AG04449 (cell line): Measurements from ENCODE around the gene CTNNBL1.

ENCODE experiments used
- CTCF ChIA-PET: fragments of 350-600 bp; formaldehyde crosslinking; extraction: SDS; loops from one replicate; lab custom pipeline; 2021; ENCODE audit warnings: antibody characterized with exemption; lab: Yijun Ruan, JAX
- POLR2A ChIA-PET: fragments of 400-600, 350-600 bp; formaldehyde crosslinking; extraction: SDS; loops from one replicate; lab custom pipeline; 2020; ENCODE audit warnings: antibody characterized with exemption, inconsistent platforms; lab: Yijun Ruan, JAX
- DNase-seq: peaks from one replicate; pipeline ENCODE4 v3.0.0-alpha.2; 2010; ENCODE audit warnings: low read depth, low spot score
- H3K4me3 ChIP-seq: 2 replicates; pipeline ENCODE4 v1.5.1; 2011; ENCODE audit warnings: low read depth, mild to moderate bottlenecking, control low read depth, low read length
- CTCF ChIP-seq: IDR thresholded peaks from one replicate; pipeline ENCODE4 v1.5.1; 2011; ENCODE audit warnings: mild to moderate bottlenecking, moderate library complexity, low read length, control low read depth, inconsistent platforms; ENCODE audit not compliant: insufficient read depth; ENCODE audit errors: missing control alignments

Gene CTNNBL1

GRCh38 chr20:37829128-37829527 is 135.3 kb downstream of the CTNNBL1 start:
- no peak for DNase-seq
- CTCF ChIA-PET, result interaction anchor here (1.4 kb wide), 1 partner anchor 21 kb away, joined by 3 read pairs; no protein-coding TSS in a partner anchor
- POLR2A ChIA-PET, result no interaction called here
- H3K4me3 ChIP-seq, result no peak overlapping the region
- TF ChIP-seq CTCF, result no peak

- TF ChIP-seq CTCF, result no peak
- ChIA-PET POLR2A (no interaction called here), CTCF (interaction anchor here (0.9 to 1.0 kb wide), 2 partner anchors 9 to 11 kb away, joined by 3 read pairs; no protein-coding TSS in a partner anchor)
- H3K4me3 ChIP-seq, result no peak overlapping the region
- no peak for DNase-seq
Observed at GRCh38 chr20:37833221-37833896, 139.5 kb downstream of the CTNNBL1 start.

GRCh38 chr20:37836926-37837325 is 143.1 kb downstream of the CTNNBL1 start:
- no peak for TF ChIP-seq CTCF
- no peak for DNase-seq
- CTCF ChIA-PET, result no interaction called here
- no peak overlapping the region for H3K4me3 ChIP-seq
- POLR2A ChIA-PET, result no interaction called here

GRCh38 chr20:37837924-37838323 is 144.1 kb downstream of the CTNNBL1 start:
- ChIA-PET POLR2A (no interaction called here), CTCF (no interaction called here)
- no peak for DNase-seq
- TF ChIP-seq CTCF, result no peak
- no peak overlapping the region for H3K4me3 ChIP-seq

- TF ChIP-seq CTCF, result no peak
- POLR2A ChIA-PET, result no interaction called here
- no peak overlapping the region for H3K4me3 ChIP-seq
- CTCF ChIA-PET, result no interaction called here
- no peak for DNase-seq
Observed at GRCh38 chr20:37838769-37839431, 145.1 kb downstream of the CTNNBL1 start.

- POLR2A ChIA-PET, result no interaction called here
- no peak for TF ChIP-seq CTCF
- no peak for DNase-seq
- CTCF ChIA-PET, result no interaction called here
- no peak overlapping the region for H3K4me3 ChIP-seq
Observed at GRCh38 chr20:37839432-37839827, 145.6 kb downstream of the CTNNBL1 start.
